Measurements from ENCODE around the gene SEMA5B.

DNA sequence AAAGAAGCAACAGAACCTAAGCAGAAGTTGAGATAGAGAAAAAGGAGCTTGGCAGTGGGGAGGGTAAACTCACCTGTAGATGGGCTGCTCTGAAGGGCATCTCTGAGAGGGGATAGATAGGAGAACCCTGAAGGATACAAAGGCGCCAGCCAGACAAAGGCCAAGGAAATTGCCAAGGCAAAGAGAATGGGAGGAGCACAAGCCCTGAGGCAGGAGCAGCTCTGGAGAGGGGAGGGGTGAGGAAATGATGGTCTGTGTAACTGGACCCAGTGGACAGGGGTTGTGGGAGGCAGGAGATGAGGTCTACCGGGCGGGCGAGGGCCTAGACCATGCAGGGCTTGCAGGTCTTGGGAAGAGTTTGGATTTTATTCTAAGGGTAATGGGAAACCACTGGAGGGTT is 36.9 kb upstream of the SEMA5B start:
- no peak for TF ChIP-seq TAF1 (IDR thresholded peaks at IDR 0.05; ENCODE audit: low read depth, low read length)
- TF ChIP-seq POLR2A (IDR thresholded peaks at IDR 0.05; ENCODE audit: low read depth, low read length): no peak
- TF ChIP-seq POLR2AphosphoS5 (IDR thresholded peaks at IDR 0.05; ENCODE audit: low read depth, low read length): no peak
- TF ChIP-seq SPI1 (IDR thresholded peaks at IDR 0.05; ENCODE audit: low read depth, low read length): no peak
- no peak for TF ChIP-seq PAX5 (IDR thresholded peaks at IDR 0.05; ENCODE audit: insufficient read depth, low read length, severe bottlenecking)
- TF ChIP-seq POU2F2 (IDR thresholded peaks at IDR 0.05; ENCODE audit: low read depth, low read length): no peak
